PFSK-1 (cell line): ENCODE measurements around the gene CNTNAP2.

Experiments
- FOXP2 ChIP-seq: optimal IDR thresholded peaks from 2 replicates; pipeline ENCODE3; 2011; ENCODE audit warnings: borderline replicate concordance, control low read depth, inconsistent platforms; ENCODE audit not compliant: insufficient read depth; ENCODE audit errors: extremely low read length, extremely low read depth
- POLR2AphosphoS5 ChIP-seq: IDR thresholded peaks from 2 replicates; pipeline ENCODE4 v1.6.1; 2012; ENCODE audit warnings: low read depth, mild to moderate bottlenecking, control low read depth, low read length, moderate library complexity
- SIN3A ChIP-seq: IDR thresholded peaks from 2 replicates; pipeline ENCODE4 v1.6.1; 2012; ENCODE audit warnings: mild to moderate bottlenecking, low read length, moderate library complexity, borderline replicate concordance; ENCODE audit not compliant: insufficient read depth
- TAF1 ChIP-seq: IDR thresholded peaks from 2 replicates; pipeline ENCODE4 v1.6.1; 2012; ENCODE audit warnings: low read length, control low read depth, borderline replicate concordance; ENCODE audit not compliant: insufficient read depth

GRCh38 chr7:146375170-146375569 lies 258.6 kb downstream of the CNTNAP2 start:
- TF ChIP-seq TAF1 (no peak), POLR2AphosphoS5 (no peak), FOXP2 (no peak), SIN3A (no peak)
